HepG2 (cell line): ENCODE results near the gene VPS37B. TPM values are rescaled to one million over a fixed set of nuclear protein-coding genes. Genes with fewer than 3 reads are reported as not detected.

Source experiments
- ARID4A ChIP-seq: sonication (generic); formaldehyde crosslinking; IDR thresholded peaks from 2 replicates; pipeline ENCODE4 v1.5.0; 2020; ENCODE audit warnings: mild to moderate bottlenecking, missing genetic modification reagents, borderline replicate concordance
- DMTF1 ChIP-seq: sonication (generic); formaldehyde crosslinking; IDR thresholded peaks from 2 replicates; pipeline ENCODE4 v1.4.0; 2020; ENCODE audit warnings: mild to moderate bottlenecking, missing genetic modification reagents
- GATAD1 ChIP-seq: IDR thresholded peaks from 2 replicates; pipeline ENCODE4 v1.6.1; 2016; ENCODE audit warnings: missing genetic modification reagents, missing compliant biosample characterization
- IKZF5 ChIP-seq: IDR thresholded peaks from 2 replicates; pipeline ENCODE4 v1.6.1; 2018; ENCODE audit warnings: missing genetic modification reagents, mild to moderate bottlenecking, missing compliant biosample characterization
- JUND ChIP-seq: sonication (generic); formaldehyde crosslinking; IDR thresholded peaks from 2 replicates; pipeline ENCODE4 v1.8.0; 2022; ENCODE audit warnings: mild to moderate bottlenecking, missing genetic modification reagents
- KDM2A ChIP-seq: sonication (generic); formaldehyde crosslinking; IDR thresholded peaks from 2 replicates; pipeline ENCODE4 v1.4.0; 2020; ENCODE audit warnings: low read depth, missing genetic modification reagents, borderline replicate concordance
- MNT ChIP-seq: fragments of 450-650 bp; IDR thresholded peaks from 2 replicates; pipeline ENCODE4 v1.6.1; 2016
- SAFB2 ChIP-seq: sonication (generic); formaldehyde crosslinking; IDR thresholded peaks from 2 replicates; pipeline ENCODE4 v1.5.1; 2020; ENCODE audit warnings: missing genetic modification reagents, low read depth, mild to moderate bottlenecking, borderline replicate concordance
- SP4 ChIP-seq: sonication (generic); formaldehyde crosslinking; IDR thresholded peaks from 2 replicates; pipeline ENCODE4 v1.8.1; 2023; ENCODE audit warnings: mild to moderate bottlenecking, missing genetic modification reagents
- YEATS4 ChIP-seq: sonication (generic); formaldehyde crosslinking; IDR thresholded peaks from 2 replicates; pipeline ENCODE4 v1.4.0; 2020; ENCODE audit warnings: missing genetic modification reagents, borderline replicate concordance
- ZBTB21 ChIP-seq: sonication (generic); formaldehyde crosslinking; IDR thresholded peaks from 2 replicates; pipeline ENCODE4 v1.4.0; 2020; ENCODE audit warnings: missing genetic modification reagents
- ZHX1 ChIP-seq: sonication (generic); formaldehyde crosslinking; IDR thresholded peaks from 2 replicates; pipeline ENCODE4 v1.8.1; 2022; ENCODE audit warnings: low read depth, mild to moderate bottlenecking, missing genetic modification reagents
- ZNF230 ChIP-seq: sonication (generic); formaldehyde crosslinking; IDR thresholded peaks from 2 replicates; pipeline ENCODE4 v1.4.0; 2020; ENCODE audit warnings: mild to moderate bottlenecking, missing genetic modification reagents
- ZNF446 ChIP-seq: sonication (generic); formaldehyde crosslinking; IDR thresholded peaks from 2 replicates; pipeline ENCODE4 v1.5.0; 2020; ENCODE audit warnings: mild to moderate bottlenecking, missing genetic modification reagents
- ZNF557 ChIP-seq: sonication (generic); formaldehyde crosslinking; IDR thresholded peaks from 2 replicates; pipeline ENCODE4 v1.4.0; 2020; ENCODE audit warnings: missing genetic modification reagents
- ZNF614 ChIP-seq: IDR thresholded peaks from 2 replicates; pipeline ENCODE4 v1.6.1; 2018; ENCODE audit warnings: missing biosample characterization, missing genetic modification reagents, inconsistent platforms, borderline replicate concordance
- polyA plus RNA-seq, 8 experiments: library from polyadenylated mRNA; depleted of rRNA in 3 of 8; stranded (reverse) in 7 of 8; unstranded in 1 of 8; fragments of >200 nt; fragmentation: Illumina TruSeq in 4 of 8; extraction: Trizol in 4 of 8; gene quantifications; 2 replicates each; pipeline versions ENCODE4 v1.2.1 to v1.2.3, GENCODE V29; 2011 to 2016; ENCODE audit warnings: low read depth in 4 of 8, missing spikeins in 1 of 8, mixed read lengths in 1 of 8; ENCODE audit not compliant: insufficient read depth in 1 of 8
- total RNA-seq, 5 experiments: library from RNA; depleted of rRNA; stranded (reverse); fragments of >200 nt; fragmentation: Illumina TruSeq; extraction: Trizol; gene quantifications; 2 replicates each; pipeline ENCODE4 v1.2.3, GENCODE V29; 2016; ENCODE audit warnings: low read depth in 1 of 5

The VPS37B gene
- total and polyA plus RNA-seq, 2 of the 13 experiments (the other 11 are each of a cell fraction or from before 2014, with no cell fraction given): 4.6 to 5.3 TPM

- TF ChIP-seq GATAD1 (CRISPR knock-in tag) (no peak), ZNF446 (CRISPR knock-in tag) (no peak), DMTF1 (CRISPR knock-in tag) (no peak), ARID4A (CRISPR knock-in tag) (no peak; the same call in 1 of the 2 replicates), ZHX1 (CRISPR knock-in tag) (peak; percentile 100), KDM2A (CRISPR knock-in tag) (peak; percentile 38; the same call in 1 of the 2 replicates), YEATS4 (CRISPR knock-in tag) (peak; percentile 32; the same call in 1 of the 2 replicates), ZNF614 (CRISPR knock-in tag) (no peak), ZBTB21 (CRISPR knock-in tag) (peak; percentile 100), ZNF230 (CRISPR knock-in tag) (no peak), MNT (no peak), SP4 (CRISPR knock-in tag) (peak; percentile 76), JUND (CRISPR knock-in tag) (peak; percentile 81), IKZF5 (CRISPR knock-in tag) (0 out of 2 replicates have a peak, but pooled peaks have one; percentile 20), ZNF557 (CRISPR knock-in tag) (no peak), SAFB2 (CRISPR knock-in tag) (no peak)
These were observed at the start of gene VPS37B (continued) for GRCh38 chr12:122895704-122896636.
